Fibroblast of lung (primary cell): ENCODE data around the gene NF2. TPM values are rescaled to one million over a fixed set of nuclear protein-coding genes. Genes with fewer than 3 reads are reported as not detected.
A peak's percentile ranks its signal among the peaks of the same experiment; 100 is the strongest.

Experiments used
- DNase-seq, 2 donors: peaks; one replicate each; pipeline versions ENCODE4 v3.0.0 to v3.0.0-alpha.2; 2010; ENCODE audit warnings: low read depth in 2 of 2
- H2AFZ ChIP-seq: 2 replicates; pipeline ENCODE4 v1.5.1; 2012; ENCODE audit warnings: low read length, control low read depth, inconsistent platforms
- H3K27ac ChIP-seq: 2 replicates; pipeline ENCODE4 v1.5.1; 2011; ENCODE audit warnings: low read length, control low read depth; ENCODE audit not compliant: insufficient read depth
- H3K27me3 ChIP-seq: 2 replicates; pipeline ENCODE4 v1.5.1; 2011; ENCODE audit warnings: mild to moderate bottlenecking, low read length; ENCODE audit not compliant: control insufficient read depth, insufficient read depth
- H3K36me3 ChIP-seq: 2 replicates; pipeline ENCODE4 v1.5.1; 2011; ENCODE audit warnings: low read length; ENCODE audit not compliant: control insufficient read depth, insufficient read depth
- H3K4me1 ChIP-seq: 2 replicates; pipeline ENCODE4 v1.5.1; 2011; ENCODE audit warnings: low read length; ENCODE audit not compliant: control insufficient read depth, insufficient read depth; ENCODE audit errors: extremely low read depth
- H3K4me2 ChIP-seq: 2 replicates; pipeline ENCODE4 v1.5.1; 2011; ENCODE audit warnings: low read length, control low read depth; ENCODE audit not compliant: insufficient read depth; ENCODE audit errors: extremely low read depth
- H3K4me3 ChIP-seq, 4 experiments: fragments of 200-600 bp in 1 of 4; sonication (generic) in 1 of 4; replicated peaks in 1 of 4; 2 replicates each; pipeline ENCODE4 v1.5.1; 2011 to 2016; ENCODE audit warnings: low read length in 4 of 4, low read depth in 3 of 4, mild to moderate bottlenecking in 3 of 4, control low read depth in 2 of 4, inconsistent platforms in 1 of 4, mixed read lengths in 1 of 4; ENCODE audit not compliant: insufficient read depth in 1 of 4; ENCODE audit errors: control extremely low read depth in 1 of 4
- H3K79me2 ChIP-seq: 2 replicates; pipeline ENCODE4 v1.5.1; 2012; ENCODE audit warnings: mild to moderate bottlenecking, low read length, inconsistent platforms; ENCODE audit not compliant: control insufficient read depth, insufficient read depth
- H3K9ac ChIP-seq: 2 replicates; pipeline ENCODE4 v1.5.1; 2011; ENCODE audit warnings: mild to moderate bottlenecking, low read length, control low read depth; ENCODE audit not compliant: insufficient read depth
- H3K9me3 ChIP-seq: 2 replicates; pipeline ENCODE4 v1.5.1; 2012; ENCODE audit warnings: low read depth, low read length; ENCODE audit not compliant: control insufficient read depth, insufficient read depth
- H4K20me1 ChIP-seq: 2 replicates; pipeline ENCODE4 v1.5.1; 2011; ENCODE audit warnings: low read length; ENCODE audit not compliant: control insufficient read depth, insufficient read depth; ENCODE audit errors: extremely low read depth
- EZH2 ChIP-seq: IDR thresholded peaks from 2 replicates; pipeline ENCODE4 v1.5.1; 2012; ENCODE audit warnings: low read length, control low read depth, mild to moderate bottlenecking; ENCODE audit errors: missing control alignments
- polyA minus RNA-seq: library from RNA; depleted of rRNA, polyadenylated mRNA; stranded (reverse); fragments of >200 nt; gene quantifications from 2 replicates; pipeline ENCODE4 v1.2.3, GENCODE V29; 2011; ENCODE audit warnings: low replicate concordance
- polyA plus RNA-seq, 2 donors: library from polyadenylated mRNA; depleted of rRNA in 1 of 2; stranded (reverse) in 1 of 2; unstranded in 1 of 2; fragments of >200 nt; gene quantifications; 2 replicates each; pipeline ENCODE4 v1.2.1, GENCODE V29; 2011 to 2012; ENCODE audit warnings: missing spikeins in 1 of 2
- total RNA-seq: library from RNA; depleted of rRNA; stranded (reverse); fragments of >200 nt; gene quantifications from 2 replicates; pipeline ENCODE4 v1.2.1, GENCODE V29; 2014
- TF ChIP-seq, protein P1 (sequence below), 2 donors: IDR thresholded peaks in 1 of 2; conservative IDR thresholded peaks in 1 of 2; 1 replicate in 1 of 2; 2 replicates in 1 of 2; pipeline ENCODE4 v1.5.1; 2011 to 2012; ENCODE audit warnings: low read length in 2 of 2, control low read depth in 1 of 2, inconsistent platforms in 1 of 2, low read depth in 1 of 2, mild to moderate bottlenecking in 1 of 2

Gene NF2
- total RNA-seq = 37.0 and 55.5 TPM in 2 replicates
- polyA plus RNA-seq = 80.9 and 108 TPM in 2 replicates
- 48.7 and 60.3 TPM in 2 replicates for polyA plus RNA-seq (2012)
- 131 and 171 TPM in 2 replicates for polyA minus RNA-seq

DNA sequence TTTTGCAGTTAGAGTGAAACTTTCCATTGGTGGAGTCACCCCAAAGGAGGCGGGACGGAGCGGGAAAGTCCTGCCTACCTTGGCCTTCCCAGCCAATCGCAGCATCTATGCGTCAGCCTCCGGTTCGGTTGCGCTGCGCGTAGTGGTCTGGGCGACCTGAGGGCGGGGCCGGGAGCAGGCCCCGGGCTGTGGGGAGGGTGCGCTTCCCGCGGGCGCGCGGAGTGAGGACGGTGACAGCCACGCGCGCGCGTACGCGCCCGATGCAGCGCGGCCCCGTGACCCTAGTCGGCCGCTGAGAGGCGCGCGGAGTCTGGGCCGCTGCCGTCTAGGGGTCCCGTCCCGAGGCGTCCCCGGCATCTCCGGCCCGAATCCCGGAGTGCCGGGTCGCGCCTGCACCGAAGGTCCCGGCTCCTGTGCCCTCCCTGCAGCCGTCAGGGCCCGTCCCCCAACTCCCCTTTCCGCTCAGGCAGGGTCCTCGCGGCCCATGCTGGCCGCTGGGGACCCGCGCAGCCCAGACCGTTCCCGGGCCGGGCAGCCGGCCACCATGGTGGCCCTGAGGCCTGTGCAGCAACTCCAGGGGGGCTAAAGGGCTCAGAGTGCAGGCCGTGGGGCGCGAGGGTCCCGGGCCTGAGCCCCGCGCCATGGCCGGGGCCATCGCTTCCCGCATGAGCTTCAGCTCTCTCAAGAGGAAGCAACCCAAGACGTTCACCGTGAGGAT, at the start of gene NF2:
TSS of gene NF2 (plus strand) at position 276 of the 718 bp plus-strand sequence. CDS start at position 642, 366 bp downstream.
- Histone ChIP-seq H3K27me3 (no peaks in the 10 kb centered on the region), H3K79me2 (peaks cover 47% of the 10 kb centered on the region), H3K36me3 (no peaks in the 10 kb centered on the region), H4K20me1 (no peaks in the 10 kb centered on the region), H3K4me2 (peak within 1 kb of the TSS; percentile 98), H3K9ac (peak within 1 kb of the TSS; percentile 90), H2AFZ (peak within 1 kb of the TSS; percentile 49), H3K9me3 (no peaks in the 10 kb centered on the region), H3K4me1 (peaks cover 4% of the 10 kb centered on the region), H3K4me3 (peak within 1 kb of the TSS; percentile 63 to 95 (median 90)), H3K27ac (peak within 1 kb of the TSS; percentile 94)
- TF ChIP-seq, protein P1, sequence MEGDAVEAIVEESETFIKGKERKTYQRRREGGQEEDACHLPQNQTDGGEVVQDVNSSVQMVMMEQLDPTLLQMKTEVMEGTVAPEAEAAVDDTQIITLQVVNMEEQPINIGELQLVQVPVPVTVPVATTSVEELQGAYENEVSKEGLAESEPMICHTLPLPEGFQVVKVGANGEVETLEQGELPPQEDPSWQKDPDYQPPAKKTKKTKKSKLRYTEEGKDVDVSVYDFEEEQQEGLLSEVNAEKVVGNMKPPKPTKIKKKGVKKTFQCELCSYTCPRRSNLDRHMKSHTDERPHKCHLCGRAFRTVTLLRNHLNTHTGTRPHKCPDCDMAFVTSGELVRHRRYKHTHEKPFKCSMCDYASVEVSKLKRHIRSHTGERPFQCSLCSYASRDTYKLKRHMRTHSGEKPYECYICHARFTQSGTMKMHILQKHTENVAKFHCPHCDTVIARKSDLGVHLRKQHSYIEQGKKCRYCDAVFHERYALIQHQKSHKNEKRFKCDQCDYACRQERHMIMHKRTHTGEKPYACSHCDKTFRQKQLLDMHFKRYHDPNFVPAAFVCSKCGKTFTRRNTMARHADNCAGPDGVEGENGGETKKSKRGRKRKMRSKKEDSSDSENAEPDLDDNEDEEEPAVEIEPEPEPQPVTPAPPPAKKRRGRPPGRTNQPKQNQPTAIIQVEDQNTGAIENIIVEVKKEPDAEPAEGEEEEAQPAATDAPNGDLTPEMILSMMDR (conservative IDR thresholded peaks at IDR 0.05 in 1 of 2, IDR thresholded peaks at IDR 0.05 in 1 of 2; ENCODE audit: low read depth in 1 of 2, low read length in 2 of 2) = no peak
- TF ChIP-seq EZH2 = no peak
- DNase-seq = peak; percentile 99

DNA sequence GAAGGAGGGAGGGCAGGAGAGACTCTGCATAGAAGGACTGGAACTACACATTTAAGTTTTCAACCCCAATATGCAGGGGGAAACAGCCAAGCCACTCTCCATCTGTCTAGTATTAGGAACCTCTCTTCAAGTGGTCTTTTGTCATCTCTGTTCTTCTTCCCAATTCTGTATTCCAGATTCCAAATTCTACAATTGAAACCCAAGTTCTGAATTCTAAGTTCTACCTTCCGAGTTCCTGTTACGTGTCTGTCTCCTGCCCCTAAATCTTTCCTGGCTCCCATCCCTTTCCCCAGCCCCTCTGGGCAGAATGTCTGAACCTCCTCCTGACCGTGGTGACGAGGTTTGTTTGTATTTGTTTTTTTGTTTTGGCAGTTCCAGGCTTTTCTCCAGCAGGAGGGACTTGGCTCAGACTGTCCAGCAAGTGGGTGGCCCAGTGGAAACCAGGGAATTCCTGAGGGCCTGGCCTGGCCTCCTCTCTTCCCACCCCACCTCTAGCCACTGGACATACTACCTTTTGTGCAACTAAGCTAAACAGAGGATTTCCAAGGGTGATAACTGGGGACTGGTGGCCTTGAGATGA, 48.3 kb upstream of the NF2 start:
- H3K27ac ChIP-seq = no peak overlapping the region
- no peaks in the 10 kb centered on the region for H3K27me3 ChIP-seq
- TF ChIP-seq, protein P1 (conservative IDR thresholded peaks at IDR 0.05 in 1 of 2, IDR thresholded peaks at IDR 0.05 in 1 of 2; ENCODE audit: low read depth in 1 of 2, low read length in 2 of 2) = no peak
- TF ChIP-seq EZH2 = no peak
- DNase-seq = peak in 1 of 2 donors; percentile 24
- H3K4me3 ChIP-seq = no peak overlapping the region
- H3K36me3 ChIP-seq = peaks cover 5% of the 10 kb centered on the region
- H3K79me2 ChIP-seq = peaks cover 11% of the 10 kb centered on the region
- H3K4me2 ChIP-seq = no peak overlapping the region
- H2AFZ ChIP-seq = no peak overlapping the region
- no peaks in the 10 kb centered on the region for H4K20me1 ChIP-seq
- no peaks in the 10 kb centered on the region for H3K9me3 ChIP-seq
- H3K4me1 ChIP-seq = peaks cover 3% of the 10 kb centered on the region
- no peak overlapping the region for H3K9ac ChIP-seq

DNA sequence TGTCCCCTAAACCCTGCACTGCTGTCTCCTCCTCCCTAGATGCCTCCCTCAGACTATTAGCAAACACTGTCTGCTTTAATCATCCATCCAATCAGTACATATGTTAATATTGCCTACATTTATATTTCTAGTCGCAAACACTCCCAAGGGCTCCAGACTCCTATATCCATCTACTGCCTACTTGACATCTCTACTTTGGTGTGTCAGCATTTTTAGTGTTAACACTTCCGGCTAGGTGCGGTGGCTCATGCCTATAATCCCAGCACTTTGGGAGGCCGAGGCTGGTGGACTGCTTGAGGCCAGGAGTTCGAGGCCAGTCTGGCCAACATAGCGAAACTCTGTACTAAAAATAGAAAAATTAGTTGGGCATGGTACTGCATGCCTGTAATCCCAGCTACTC, 44.4 kb upstream of the NF2 start:
- peaks cover 3% of the 10 kb centered on the region for H3K4me1 ChIP-seq
- no peak overlapping the region for H3K27ac ChIP-seq
- no peak overlapping the region for H3K9ac ChIP-seq
- H3K27me3 ChIP-seq = no peaks in the 10 kb centered on the region
- H2AFZ ChIP-seq = no peak overlapping the region
- no peaks in the 10 kb centered on the region for H3K9me3 ChIP-seq
- peaks cover 8% of the 10 kb centered on the region for H3K36me3 ChIP-seq
- no peak for DNase-seq
- TF ChIP-seq, protein P1 (conservative IDR thresholded peaks at IDR 0.05 in 1 of 2, IDR thresholded peaks at IDR 0.05 in 1 of 2; ENCODE audit: low read depth in 1 of 2, low read length in 2 of 2) = no peak
- TF ChIP-seq EZH2 = no peak
- H4K20me1 ChIP-seq = no peaks in the 10 kb centered on the region
- no peak overlapping the region for H3K4me2 ChIP-seq
- H3K4me3 ChIP-seq = no peak overlapping the region
- no peaks in the 10 kb centered on the region for H3K79me2 ChIP-seq
